Lung (tissue), 12 donors: ENCODE measurements around the gene PNPLA2. TPM values are rescaled to one million over a fixed set of nuclear protein-coding genes. Genes with fewer than 3 reads are reported as not detected.

Experiments used
- ATAC-seq: fragments of 200-7000 bp; cut with Tn5 transposase; one replicate; pipeline ENCODE4 v1.9.1; 2020; ENCODE audit warnings: moderate number of reproducible peaks; ENCODE audit not compliant: insufficient read depth, low FRiP score
- DNase-seq, 3 donors: peaks; one replicate each; pipeline ENCODE4 v3.0.0-alpha.2; 2013 to 2017
- H3K27ac ChIP-seq, 2 donors: one replicate each; pipeline ENCODE4 v1.5.1; 2013; ENCODE audit warnings: mild to moderate bottlenecking in 2 of 2, moderate library complexity in 2 of 2, control low read depth in 1 of 2, inconsistent platforms in 1 of 2, low read depth in 1 of 2, low read length in 1 of 2
- H3K27me3 ChIP-seq, 3 donors: one replicate each; pipeline ENCODE4 v1.5.1; 2013; ENCODE audit warnings: low read length in 2 of 3; ENCODE audit not compliant: control insufficient read depth in 3 of 3, insufficient read depth in 3 of 3
- H3K36me3 ChIP-seq, 4 donors: one replicate each; pipeline ENCODE4 v1.5.1; 2013; ENCODE audit warnings: low read length in 4 of 4, mild to moderate bottlenecking in 1 of 4, moderate library complexity in 1 of 4; ENCODE audit not compliant: control insufficient read depth in 4 of 4, insufficient read depth in 4 of 4
- H3K4me1 ChIP-seq, 5 donors: one replicate each; pipeline ENCODE4 v1.5.1; 2013; ENCODE audit warnings: low read length in 5 of 5, mild to moderate bottlenecking in 2 of 5, moderate library complexity in 1 of 5; ENCODE audit not compliant: control insufficient read depth in 5 of 5, insufficient read depth in 5 of 5
- H3K4me3 ChIP-seq: one replicate; pipeline ENCODE4 v1.5.1; 2013; ENCODE audit warnings: mild to moderate bottlenecking, control low read depth, moderate library complexity
- H3K9ac ChIP-seq, 2 donors: one replicate each; pipeline ENCODE4 v1.5.1; 2013; ENCODE audit warnings: low read length in 2 of 2, control low read depth in 1 of 2; ENCODE audit not compliant: insufficient read depth in 1 of 2
- H3K9me3 ChIP-seq, 4 donors: one replicate each; pipeline ENCODE4 v1.5.1; 2013; ENCODE audit warnings: low read length in 3 of 4, mild to moderate bottlenecking in 1 of 4, moderate library complexity in 1 of 4; ENCODE audit not compliant: control insufficient read depth in 4 of 4, insufficient read depth in 3 of 4
- CTCF ChIP-seq: IDR thresholded peaks from 2 replicates; pipeline ENCODE4 v1.5.1; 2012; ENCODE audit warnings: mild to moderate bottlenecking; ENCODE audit errors: control extremely low read depth, extremely low read depth
- WGBS, 2 donors: extraction: QIAGEN DNeasy Blood & Tissue Kit; methylation state at CpG; one replicate each; pipeline ENCODE4 v1.1.7; 2013; 5-methylcytosine and 5-hydroxymethylcytosine counted together
- polyA plus RNA-seq, 2 donors: library from polyadenylated mRNA; stranded (reverse); fragments of 200-250 nt; gene quantifications; one replicate each; pipeline ENCODE4 v1.2.1, GENCODE V29; 2013
- total RNA-seq, 2 donors: library from RNA; depleted of rRNA in 1 of 2; stranded (reverse); fragments of >200 nt in 1 of 2; gene quantifications; one replicate each; pipeline ENCODE4 v1.2.1, GENCODE V29; 2014 to 2021
- donor health status: control.
- donor health status: control.
- donor health status: Bipolar disorder and iron deficiency.
- donor health status: healthy.
- donor health status: DM: yes; HTN: yes; CAD: no.

The PNPLA2 gene
- total and polyA plus RNA-seq, 4 donors: 65.1 to 160 (median 84.2) TPM

GRCh38 chr11:793556-793955 lies 25.2 kb upstream of the PNPLA2 start:
- H3K36me3 ChIP-seq: peaks cover 0 to 28% (median 7%) of the 10 kb centered on the region in 4 donors
- H3K27ac ChIP-seq: no peak overlapping the region
- H3K9ac ChIP-seq: no peak overlapping the region
- H3K4me3 ChIP-seq: no peak overlapping the region
- no peaks in the 10 kb centered on the region for H3K9me3 ChIP-seq
- H3K27me3 ChIP-seq: no peaks in the 10 kb centered on the region
- no peak for TF ChIP-seq CTCF
- no peak for ATAC-seq
- H3K4me1 ChIP-seq: peaks cover 0 to 22% (median 15%) of the 10 kb centered on the region in 5 donors
- WGBS, 2 donors: 90 to 95% methylated on average over 7 of the region's 7 CpGs
- no peak for DNase-seq

- no peak overlapping the region for H3K9ac ChIP-seq
- H3K4me3 ChIP-seq: no peak overlapping the region
- H3K36me3 ChIP-seq: peaks cover 0 to 28% (median 7%) of the 10 kb centered on the region in 4 donors
- no peak for TF ChIP-seq CTCF
- H3K27ac ChIP-seq: no peak overlapping the region
- H3K4me1 ChIP-seq: peaks cover 0 to 22% (median 15%) of the 10 kb centered on the region in 5 donors
- DNase-seq: no peak
- ATAC-seq: no peak
- no peaks in the 10 kb centered on the region for H3K27me3 ChIP-seq
- H3K9me3 ChIP-seq: no peaks in the 10 kb centered on the region
- 90 to 92% methylated on average over 27 to 31 of the region's 31 CpGs for WGBS, 2 donors
These were observed 24.5 kb upstream of the PNPLA2 start for GRCh38 chr11:794013-794765.

GRCh38 chr11:794766-795633 lies 23.7 kb upstream of the PNPLA2 start:
- Histone ChIP-seq H3K4me1 (peaks cover 0 to 22% (median 15%) of the 10 kb centered on the region in 5 donors), H3K27me3 (no peaks in the 10 kb centered on the region), H3K9ac (no peak overlapping the region), H3K27ac (peak overlapping the region in 1 of 2 donors; percentile 61), H3K4me3 (no peak overlapping the region), H3K36me3 (peaks cover 0 to 30% (median 7%) of the 10 kb centered on the region in 4 donors), H3K9me3 (no peaks in the 10 kb centered on the region)
- ATAC-seq (no peak), DNase-seq (no peak)
- 49 to 75% methylated on average over 34 to 38 of the region's 38 CpGs for WGBS, 2 donors
- no peak for TF ChIP-seq CTCF
